CD4-positive, alpha-beta T cell (primary cell): ENCODE data around the gene U2AF1L4. TPM values are rescaled to one million over a fixed set of nuclear protein-coding genes. Genes with fewer than 3 reads are reported as not detected.

Experiments used
- ATAC-seq: fragments of 200-7000 bp; cut with Tn5 transposase; one replicate; pipeline ENCODE4 v1.10.0; 2022; ENCODE audit warnings: mild to moderate bottlenecking; ENCODE audit not compliant: poor library complexity
- CTCF ChIA-PET: fragments of 350-600 bp; sonication (Branson Sonifier 250); formaldehyde crosslinking; loops from one replicate; lab custom pipeline; 2021; ENCODE audit warnings: antibody characterized with exemption, inconsistent platforms; lab: Charles Lee
- POLR2A ChIA-PET: fragments of 350-600 bp; sonication (Branson Sonifier 250); formaldehyde crosslinking; loops from one replicate; lab custom pipeline; 2021; ENCODE audit warnings: antibody characterized with exemption, inconsistent platforms; lab: Charles Lee
- DNase-seq, 14 experiments: peaks; one replicate each; pipeline ENCODE4 v3.0.0-alpha.2; 2013 to 2020; ENCODE audit warnings: mixed read lengths in 2 of 14
- H3K27ac ChIP-seq, 2 donors: one replicate each; pipeline versions ENCODE4 v1.5.1 to v1.7.0; 2013; ENCODE audit warnings: low read length in 2 of 2, low read depth in 1 of 2, mild to moderate bottlenecking in 1 of 2
- H3K27me3 ChIP-seq, 2 experiments: 1 replicate in 1 of 2; 2 replicates in 1 of 2; pipeline versions ENCODE4 v1.6.1 to v1.7.0; 2013; ENCODE audit warnings: low read length in 2 of 2, control low read depth in 1 of 2, mild to moderate bottlenecking in 1 of 2, moderate library complexity in 1 of 2; ENCODE audit not compliant: insufficient read depth in 2 of 2, control insufficient read depth in 1 of 2
- H3K36me3 ChIP-seq: one replicate; pipeline ENCODE4 v1.6.1; 2013; ENCODE audit warnings: low read length, control low read depth; ENCODE audit not compliant: insufficient read depth
- H3K4me1 ChIP-seq: one replicate; pipeline ENCODE4 v1.6.1; 2013; ENCODE audit warnings: low read length, control low read depth; ENCODE audit not compliant: insufficient read depth
- H3K4me3 ChIP-seq: one replicate; pipeline ENCODE4 v1.5.1; 2013; ENCODE audit warnings: mild to moderate bottlenecking, low read length, moderate library complexity
- H3K9me3 ChIP-seq, 2 experiments: 1 replicate in 1 of 2; 2 replicates in 1 of 2; pipeline versions ENCODE4 v1.6.1 to v1.7.0; 2013; ENCODE audit warnings: low read length in 2 of 2, mild to moderate bottlenecking in 2 of 2, control low read depth in 1 of 2, moderate library complexity in 1 of 2; ENCODE audit not compliant: control insufficient read depth in 1 of 2, insufficient read depth in 1 of 2
- H3K27ac Mint-ChIP-seq: one replicate; pipeline ENCODE4 v1.8.0; 2020; ENCODE audit warnings: mixed read lengths
- H3K27me3 Mint-ChIP-seq: one replicate; pipeline ENCODE4 v1.8.0; 2021; ENCODE audit warnings: mixed read lengths
- H3K36me3 Mint-ChIP-seq: one replicate; pipeline ENCODE4 v1.8.0; 2021; ENCODE audit warnings: low read depth, mixed read lengths
- H3K4me1 Mint-ChIP-seq: one replicate; pipeline ENCODE4 v1.8.0; 2021; ENCODE audit warnings: low read depth, mixed read lengths
- H3K4me3 Mint-ChIP-seq: one replicate; pipeline ENCODE4 v1.8.0; 2020; ENCODE audit warnings: mild to moderate bottlenecking, mixed read lengths
- H3K9me3 Mint-ChIP-seq: one replicate; pipeline ENCODE4 v1.8.0; 2020; ENCODE audit warnings: mixed read lengths
- CTCF ChIP-seq: fragments of 200-600 bp; IDR thresholded peaks from one replicate; pipeline ENCODE4 v1.8.0; 2022; ENCODE audit warnings: antibody characterized with exemption, mild to moderate bottlenecking
- intact Hi-C, 2 experiments: fragments of 100-400 bp; cut with DNase I in 1 of 2; cut with micrococcal nuclease in 1 of 2; formaldehyde crosslinking; loops; one replicate each; pipeline versions ENCODE4 v1.15.1 to v1.9.0; 2023 to 2025; cut with DNase I, micrococcal nuclease
- total RNA-seq, 174 experiments: library from RNA in 2 of 174; stranded (reverse) in 2 of 174; gene quantifications; one replicate each; pipeline ENCODE4 v1.2.3 and lab custom pipeline; 2021 to 2026

The U2AF1L4 gene
- total RNA-seq, 2 experiments from 2014 or later: 74.6 to 85.8 TPM

- DNase-seq (no peak), ATAC-seq (no peak)
- Histone ChIP-seq H3K4me1 (peaks cover 5% of the 10 kb centered on the region), H3K9me3 (no peaks in the 10 kb centered on the region), H3K27me3 (no peaks in the 10 kb centered on the region), H3K4me3 (no peak overlapping the region), H3K36me3 (no peaks in the 10 kb centered on the region), H3K27ac (no peak overlapping the region)
- Mint-ChIP-seq H3K27ac (no peak overlapping the region), H3K9me3 (no peaks in the 10 kb centered on the region), H3K36me3 (no peaks in the 10 kb centered on the region), H3K4me1 (no peaks in the 10 kb centered on the region), H3K27me3 (no peaks in the 10 kb centered on the region), H3K4me3 (no peak overlapping the region)
- ChIA-PET CTCF (no interaction called here), POLR2A (no interaction called here)
- TF ChIP-seq CTCF: no peak
- intact Hi-C loops: no loop called here
These were observed 49.3 kb downstream of the U2AF1L4 start for GRCh38 chr19:35695895-35696422.

GRCh38 chr19:35693835-35694599 lies 51.2 kb downstream of the U2AF1L4 start:
- H3K36me3 Mint-ChIP-seq: no peaks in the 10 kb centered on the region
- no peaks in the 10 kb centered on the region for H3K27me3 Mint-ChIP-seq
- peak; percentile 100 for ATAC-seq
- H3K9me3 Mint-ChIP-seq: no peaks in the 10 kb centered on the region
- CTCF ChIA-PET: interaction anchor here (0.7 to 1.3 kb wide), 4 partner anchors 9 to 421 kb away, joined by 3 to 4 read pairs (median 4); partner anchors contain the start of gene TBCB
- Histone ChIP-seq H3K27ac (no peak overlapping the region), H3K4me1 (peaks cover 5% of the 10 kb centered on the region), H3K9me3 (no peaks in the 10 kb centered on the region), H3K36me3 (no peaks in the 10 kb centered on the region), H3K4me3 (no peak overlapping the region), H3K27me3 (no peaks in the 10 kb centered on the region)
- peak; percentile 97 for TF ChIP-seq CTCF
- no peaks in the 10 kb centered on the region for H3K4me1 Mint-ChIP-seq
- POLR2A ChIA-PET: interaction anchor here (0.9 kb wide), 1 partner anchor 20 kb away, joined by 3 read pairs; no protein-coding TSS in a partner anchor
- no peak overlapping the region for H3K27ac Mint-ChIP-seq
- intact Hi-C loops: loop anchor here (1.0 to 5.0 kb wide), 8 partner anchors 8 to 237 kb away; partner anchors contain the start of genes HSPB6 (in 2 of the 2) and PROSER3 (in 2 of the 2)
- peak; percentile 85 to 94 (median 89) for DNase-seq
- no peak overlapping the region for H3K4me3 Mint-ChIP-seq

- Mint-ChIP-seq H3K27me3 (no peaks in the 10 kb centered on the region), H3K9me3 (no peaks in the 10 kb centered on the region), H3K27ac (no peak overlapping the region), H3K4me3 (no peak overlapping the region), H3K36me3 (no peaks in the 10 kb centered on the region), H3K4me1 (no peaks in the 10 kb centered on the region)
- no peaks in the 10 kb centered on the region for H3K27me3 ChIP-seq
- ATAC-seq (no peak), DNase-seq (no peak)
- no peak overlapping the region for H3K27ac ChIP-seq
- intact Hi-C loops: loop anchor here (1.0 to 5.0 kb wide), 7 partner anchors 9 to 238 kb away; partner anchors contain the start of genes HSPB6 (in 2 of the 2) and PROSER3 (in 2 of the 2)
- H3K36me3 ChIP-seq: no peaks in the 10 kb centered on the region
- ChIA-PET POLR2A (interaction anchor here (1.2 to 1.5 kb wide), 2 partner anchors 9 to 22 kb away, joined by 3 to 4 read pairs; no protein-coding TSS in a partner anchor), CTCF (interaction anchor here (0.7 to 1.3 kb wide), 2 partner anchors 22 to 126 kb away, joined by 3 to 4 read pairs; no protein-coding TSS in a partner anchor)
- no peaks in the 10 kb centered on the region for H3K9me3 ChIP-seq
- H3K4me1 ChIP-seq: peaks cover 5% of the 10 kb centered on the region
- no peak overlapping the region for H3K4me3 ChIP-seq
- TF ChIP-seq CTCF: no peak
These were observed 51.8 kb downstream of the U2AF1L4 start for GRCh38 chr19:35693422-35693821.

Other genes starting within 250 kb of the U2AF1L4 start
- not detected for gene DMKN, start 231.8 kb downstream of the U2AF1L4 start, total RNA-seq
- gene SBSN, start 217.1 kb downstream of the U2AF1L4 start, total RNA-seq: not detected
- not detected for gene GAPDHS, start 212.0 kb downstream of the U2AF1L4 start, total RNA-seq
- gene TMEM147, start 199.8 kb downstream of the U2AF1L4 start, total RNA-seq: 10 to 100 TPM; 20.3 to 22.0 TPM
- not detected for gene ATP4A, start 181.8 kb downstream of the U2AF1L4 start, total RNA-seq
- gene PMIS2, start 159.2 kb downstream of the U2AF1L4 start, total RNA-seq: not detected
- gene HAUS5, start 132.7 kb downstream of the U2AF1L4 start, total RNA-seq: 10 to 100 TPM; 28.4 to 29.9 TPM
- 10 to 100 TPM; 45.7 to 48.8 TPM for gene RBM42, start 116.4 kb downstream of the U2AF1L4 start, total RNA-seq
- gene ETV2, start 103.7 kb downstream of the U2AF1L4 start, total RNA-seq: under 1 TPM; 0.58 to 0.59 TPM
- gene COX6B1, start 97.1 kb downstream of the U2AF1L4 start, total RNA-seq: 100 to 1,000 TPM; 136 to 144 TPM
- under 1 TPM; 0.36 to 0.47 TPM for gene UPK1A, start 78.9 kb downstream of the U2AF1L4 start, total RNA-seq
- 1 to 10 TPM; 2.2 to 3.3 TPM for gene ZBTB32, start 40.9 kb downstream of the U2AF1L4 start, total RNA-seq
- gene KMT2B, start 27.4 kb downstream of the U2AF1L4 start, total RNA-seq: 10 to 100 TPM; 59.4 to 59.7 TPM
- 10 to 100 TPM; 40.3 to 43.1 TPM for gene IGFLR1, start 3.0 kb downstream of the U2AF1L4 start, total RNA-seq
- gene PSENEN, start 233 bp upstream of the U2AF1L4 start, total RNA-seq: 1 to 10 TPM; 7.3 to 9.4 TPM
- 1 to 10 TPM; 4.8 to 6.0 TPM for gene LIN37, start 3.2 kb upstream of the U2AF1L4 start, total RNA-seq
- gene HSPB6, start 11.6 kb upstream of the U2AF1L4 start, total RNA-seq: not detected
- 10 to 100 TPM; 19.4 to 22.6 TPM for gene PROSER3, start 12.8 kb upstream of the U2AF1L4 start, total RNA-seq
- 10 to 100 TPM; 16.4 to 19.5 TPM for gene ARHGAP33, start 30.1 kb upstream of the U2AF1L4 start, total RNA-seq
- not detected for gene PRODH2, start 67.4 kb upstream of the U2AF1L4 start, total RNA-seq
- not detected for gene NPHS1, start 107.1 kb upstream of the U2AF1L4 start, total RNA-seq
- gene KIRREL2, start 111.5 kb upstream of the U2AF1L4 start, total RNA-seq: under 1 TPM in 1 of 2 experiments, not detected in 1; 0.14 TPM
- not detected for gene APLP1, start 123.2 kb upstream of the U2AF1L4 start, total RNA-seq
- 10 to 100 TPM; 26.5 to 30.1 TPM for gene NFKBID, start 155.1 kb upstream of the U2AF1L4 start, total RNA-seq
- gene HCST, start 157.1 kb upstream of the U2AF1L4 start, total RNA-seq: 10 to 100 TPM; 72.4 to 78.6 TPM
- gene TYROBP, start 162.9 kb upstream of the U2AF1L4 start, total RNA-seq: 1 to 10 TPM; 6.0 to 7.6 TPM
- gene LRFN3, start 191.0 kb upstream of the U2AF1L4 start, total RNA-seq: 1 to 10 TPM; 4.2 to 4.5 TPM
- 1 to 10 TPM; 4.3 to 5.4 TPM for gene SDHAF1, start 249.8 kb upstream of the U2AF1L4 start, total RNA-seq